B cell (primary cell): ENCODE measurements around the gene SLC7A6OS.

Experiments
- EZH2 ChIP-seq: IDR thresholded peaks from 2 replicates; pipeline ENCODE4 v1.6.1; 2012; ENCODE audit warnings: borderline replicate concordance, low read depth, mild to moderate bottlenecking, moderate library complexity, low read length; ENCODE audit not compliant: insufficient read depth, poor library complexity, severe bottlenecking
- TF ChIP-seq, protein P1 (sequence below): fragments of 200-600 bp; IDR thresholded peaks from one replicate; pipeline ENCODE4 v1.8.0; 2022; ENCODE audit warnings: antibody characterized with exemption, mild to moderate bottlenecking

DNA sequence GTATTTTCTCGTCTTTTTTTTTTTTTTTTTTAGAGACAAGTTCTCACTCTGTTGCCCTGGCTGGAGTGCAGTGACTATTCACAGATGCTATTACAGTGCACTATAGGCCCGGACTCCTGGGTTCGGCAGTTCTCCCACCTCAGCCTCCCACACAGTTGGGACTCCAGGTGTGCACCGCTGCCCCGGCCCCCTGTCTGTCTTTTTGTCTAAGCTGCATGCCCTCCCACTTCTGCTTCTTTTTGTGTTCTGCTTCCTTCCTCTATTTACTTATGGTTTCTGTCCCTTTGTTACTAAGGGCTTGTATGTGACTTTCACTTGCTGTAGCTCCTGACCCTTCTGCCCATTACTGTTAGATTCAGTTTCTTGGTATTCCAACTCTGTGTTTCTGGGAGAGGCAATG is 25.9 kb downstream of the SLC7A6OS start:
- TF ChIP-seq, protein P1, sequence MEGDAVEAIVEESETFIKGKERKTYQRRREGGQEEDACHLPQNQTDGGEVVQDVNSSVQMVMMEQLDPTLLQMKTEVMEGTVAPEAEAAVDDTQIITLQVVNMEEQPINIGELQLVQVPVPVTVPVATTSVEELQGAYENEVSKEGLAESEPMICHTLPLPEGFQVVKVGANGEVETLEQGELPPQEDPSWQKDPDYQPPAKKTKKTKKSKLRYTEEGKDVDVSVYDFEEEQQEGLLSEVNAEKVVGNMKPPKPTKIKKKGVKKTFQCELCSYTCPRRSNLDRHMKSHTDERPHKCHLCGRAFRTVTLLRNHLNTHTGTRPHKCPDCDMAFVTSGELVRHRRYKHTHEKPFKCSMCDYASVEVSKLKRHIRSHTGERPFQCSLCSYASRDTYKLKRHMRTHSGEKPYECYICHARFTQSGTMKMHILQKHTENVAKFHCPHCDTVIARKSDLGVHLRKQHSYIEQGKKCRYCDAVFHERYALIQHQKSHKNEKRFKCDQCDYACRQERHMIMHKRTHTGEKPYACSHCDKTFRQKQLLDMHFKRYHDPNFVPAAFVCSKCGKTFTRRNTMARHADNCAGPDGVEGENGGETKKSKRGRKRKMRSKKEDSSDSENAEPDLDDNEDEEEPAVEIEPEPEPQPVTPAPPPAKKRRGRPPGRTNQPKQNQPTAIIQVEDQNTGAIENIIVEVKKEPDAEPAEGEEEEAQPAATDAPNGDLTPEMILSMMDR, result no peak
- TF ChIP-seq EZH2, result no peak
